IMR-90 (cell line): ENCODE results near the gene MIR17HG. TPM values are rescaled to one million over a fixed set of nuclear protein-coding genes. Genes with fewer than 3 reads are reported as not detected.

Source experiments
- ATAC-seq: fragments of 200-7000 bp; cut with Tn5 transposase; 2 replicates; pipeline ENCODE4 v1.9.1; 2020; ENCODE audit warnings: low read depth, mild to moderate bottlenecking, moderate library complexity
- BruUV-seq: library from RNA; stranded (reverse); fragments of 400-500 nt; replicated peaks from 2 replicates; lab custom pipeline; 2021; lab: Mats Ljungman, UMichigan
- CTCF ChIA-PET: fragments of 300-600 bp; formaldehyde crosslinking; extraction: SDS; loops from one replicate; lab custom pipeline; 2021; ENCODE audit warnings: antibody characterized with exemption; lab: Yijun Ruan, JAX
- POLR2A ChIA-PET: fragments of 300-600 bp; sonication (Branson Sonifier 250); formaldehyde crosslinking; loops from one replicate; lab custom pipeline; 2022; ENCODE audit warnings: antibody characterized with exemption; ENCODE audit not compliant: unreplicated experiment; lab: Charles Lee
- DNase-seq: peaks from one replicate; pipeline ENCODE4 v3.0.0; 2013
- H2AFZ ChIP-seq: replicated peaks from 2 replicates; pipeline ENCODE3; 2013; ENCODE audit warnings: low read length, mild to moderate bottlenecking; ENCODE audit not compliant: poor library complexity
- H2AK5ac ChIP-seq: 2 replicates; pipeline ENCODE4 v1.6.1; 2013; ENCODE audit warnings: low read depth, low read length, inconsistent platforms
- H2AK9ac ChIP-seq: replicated peaks from 2 replicates; pipeline ENCODE3; 2013; ENCODE audit warnings: mild to moderate bottlenecking, low read depth, low read length, moderate library complexity; ENCODE audit not compliant: poor library complexity
- H2BK120ac ChIP-seq: 2 replicates; pipeline ENCODE4 v1.6.1; 2013; ENCODE audit warnings: low read depth, low read length, inconsistent platforms
- H2BK15ac ChIP-seq: 3 replicates; pipeline ENCODE4 v1.6.1; 2013; ENCODE audit warnings: low read depth, low read length, inconsistent platforms
- H2BK20ac ChIP-seq: 2 replicates; pipeline ENCODE4 v1.6.1; 2013; ENCODE audit warnings: low read depth, mild to moderate bottlenecking, inconsistent platforms, low read length, moderate library complexity
- H2BK5ac ChIP-seq: 2 replicates; pipeline ENCODE4 v1.6.1; 2013; ENCODE audit warnings: mild to moderate bottlenecking, low read depth, low read length, inconsistent platforms; ENCODE audit not compliant: poor library complexity, severe bottlenecking
- H3K14ac ChIP-seq: replicated peaks from 2 replicates; pipeline ENCODE4 v1.6.1; 2013; ENCODE audit warnings: low read depth, low read length, inconsistent platforms
- H3K18ac ChIP-seq: 2 replicates; pipeline ENCODE4 v1.6.1; 2013; ENCODE audit warnings: low read depth, low read length, control low read depth
- H3K23ac ChIP-seq: 2 replicates; pipeline ENCODE4 v1.6.1; 2013; ENCODE audit warnings: low read depth, low read length, inconsistent platforms
- H3K27ac ChIP-seq: 2 replicates; pipeline ENCODE4 v1.5.1; 2013; ENCODE audit warnings: mild to moderate bottlenecking, control low read depth, low read length; ENCODE audit not compliant: insufficient read depth
- H3K27me3 ChIP-seq: 2 replicates; pipeline ENCODE4 v1.6.1; 2013; ENCODE audit warnings: low read length; ENCODE audit not compliant: control insufficient read depth, insufficient read depth
- H3K36me3 ChIP-seq: 2 replicates; pipeline ENCODE4 v1.6.1; 2013; ENCODE audit warnings: low read length, mixed read lengths; ENCODE audit not compliant: control insufficient read depth, insufficient read depth
- H3K4ac ChIP-seq: 2 replicates; pipeline ENCODE4 v1.6.1; 2013; ENCODE audit warnings: low read depth, low read length, inconsistent platforms
- H3K4me1 ChIP-seq: 2 replicates; pipeline ENCODE4 v1.6.1; 2013; ENCODE audit warnings: low read length, mixed read lengths; ENCODE audit not compliant: control insufficient read depth, insufficient read depth
- H3K4me2 ChIP-seq: 2 replicates; pipeline ENCODE4 v1.6.1; 2013; ENCODE audit warnings: low read depth, mild to moderate bottlenecking, control low read depth, low read length, moderate library complexity
- H3K4me3 ChIP-seq: 2 replicates; pipeline ENCODE4 v1.5.1; 2013; ENCODE audit warnings: low read depth, mild to moderate bottlenecking, control low read depth, low read length, moderate library complexity; ENCODE audit not compliant: insufficient read depth
- H3K56ac ChIP-seq: 2 replicates; pipeline ENCODE4 v1.6.1; 2013; ENCODE audit warnings: low read length, inconsistent platforms; ENCODE audit not compliant: insufficient read depth; ENCODE audit errors: extremely low read depth
- H3K79me1 ChIP-seq, 2 experiments: 2 replicates each; pipeline ENCODE4 v1.6.1; 2013; ENCODE audit warnings: low read length in 2 of 2, inconsistent platforms in 1 of 2, low read depth in 1 of 2
- H3K9ac ChIP-seq: 2 replicates; pipeline ENCODE4 v1.6.1; 2013; ENCODE audit warnings: low read depth, low read length, control low read depth
- H3K9me1 ChIP-seq: 2 replicates; pipeline ENCODE4 v1.6.1; 2013; ENCODE audit warnings: low read length, inconsistent platforms; ENCODE audit not compliant: insufficient read depth
- H3K9me3 ChIP-seq: 2 replicates; pipeline ENCODE4 v1.6.1; 2013; ENCODE audit warnings: low read length; ENCODE audit not compliant: control insufficient read depth, insufficient read depth
- H4K20me1 ChIP-seq: 2 replicates; pipeline ENCODE4 v1.6.1; 2013; ENCODE audit warnings: low read length, inconsistent platforms; ENCODE audit not compliant: insufficient read depth
- H4K5ac ChIP-seq: 2 replicates; pipeline ENCODE4 v1.6.1; 2013; ENCODE audit warnings: mild to moderate bottlenecking, low read depth, low read length, control low read depth
- H4K8ac ChIP-seq, 2 experiments: 2 replicates each; pipeline ENCODE4 v1.6.1; 2013; ENCODE audit warnings: low read depth in 2 of 2, low read length in 2 of 2, control low read depth in 1 of 2, inconsistent platforms in 1 of 2
- H4K91ac ChIP-seq: 2 replicates; pipeline ENCODE4 v1.6.1; 2013; ENCODE audit warnings: low read depth, low read length, inconsistent platforms; ENCODE audit not compliant: insufficient read depth
- BHLHE40 ChIP-seq: fragments of 150-350 bp; IDR thresholded peaks from 2 replicates; pipeline ENCODE4 v1.6.1; 2016; ENCODE audit warnings: mild to moderate bottlenecking, low read depth, low read length
- CEBPB ChIP-seq: IDR thresholded peaks from 2 replicates; pipeline ENCODE4 v1.6.1; 2012; ENCODE audit warnings: low read depth, low read length, improper control_type of control experiment
- CHD1 ChIP-seq: IDR thresholded peaks from 2 replicates; pipeline ENCODE4 v1.6.1; 2012; ENCODE audit warnings: low read depth, low read length, improper control_type of control experiment
- CTCF ChIP-seq: conservative IDR thresholded peaks from 2 replicates; pipeline ENCODE4 v1.5.1; 2012; ENCODE audit warnings: mild to moderate bottlenecking, low read depth, low read length, improper control_type of control experiment
- FOS ChIP-seq: fragments of 150-350 bp; IDR thresholded peaks from 2 replicates; pipeline ENCODE4 v1.6.1; 2016; ENCODE audit warnings: low read depth, low read length
- MAFK ChIP-seq: IDR thresholded peaks from 2 replicates; pipeline ENCODE4 v1.6.1; 2012; ENCODE audit warnings: low read depth, low read length, improper control_type of control experiment
- MAZ ChIP-seq: IDR thresholded peaks from 2 replicates; pipeline ENCODE4 v1.6.1; 2012; ENCODE audit warnings: low read depth, mild to moderate bottlenecking, low read length, improper control_type of control experiment, moderate library complexity, borderline replicate concordance
- MXI1 ChIP-seq: IDR thresholded peaks from 2 replicates; pipeline ENCODE4 v1.6.1; 2012; ENCODE audit warnings: low read depth, mild to moderate bottlenecking, low read length, moderate library complexity, borderline replicate concordance
- NFE2L2 ChIP-seq: fragments of 150-350 bp; IDR thresholded peaks from 2 replicates; pipeline ENCODE4 v1.6.1; 2016; ENCODE audit warnings: low read depth, mild to moderate bottlenecking, low read length
- POLR2A ChIP-seq: IDR thresholded peaks from 2 replicates; pipeline ENCODE4 v1.6.1; 2012; ENCODE audit warnings: mild to moderate bottlenecking, low read depth, low read length
- RAD21 ChIP-seq: IDR thresholded peaks from 2 replicates; pipeline ENCODE4 v1.6.1; 2012; ENCODE audit warnings: low read length, improper control_type of control experiment
- RCOR1 ChIP-seq: IDR thresholded peaks from 2 replicates; pipeline ENCODE4 v1.6.1; 2012; ENCODE audit warnings: mild to moderate bottlenecking, low read length, improper control_type of control experiment; ENCODE audit not compliant: insufficient replicate concordance
- RFX5 ChIP-seq: IDR thresholded peaks from 2 replicates; pipeline ENCODE4 v1.8.0; 2012; ENCODE audit warnings: low read depth, mild to moderate bottlenecking, low read length, moderate library complexity
- SMC3 ChIP-seq: fragments of 150-350 bp; IDR thresholded peaks from 2 replicates; pipeline ENCODE4 v1.6.1; 2016; ENCODE audit warnings: low read depth, mild to moderate bottlenecking, antibody characterized with exemption, low read length, moderate library complexity
- USF2 ChIP-seq: fragments of 150-350 bp; IDR thresholded peaks from 2 replicates; pipeline ENCODE4 v1.6.1; 2017; ENCODE audit warnings: mild to moderate bottlenecking, antibody characterized with exemption, low read length, low read depth
- WGBS, 2 experiments: methylation state at CpG; one replicate each; pipeline versions ENCODE4 v1.1.5 to v1.1.7; 2013; ENCODE audit warnings: missing lambda C conversion rate in 2 of 2; ENCODE audit not compliant: insufficient read length in 1 of 2; ENCODE audit errors: extremely low coverage in 2 of 2; 5-methylcytosine and 5-hydroxymethylcytosine counted together
- dilution Hi-C: fragments of 300-500 bp; cut with HindIII; formaldehyde crosslinking; loops from one replicate; pipeline ENCODE4 v1.14.3; 2018; ENCODE audit warnings: low sequenced_read_pairs; ENCODE audit not compliant: unreplicated experiment
- in situ Hi-C: fragments of 300-500 bp; cut with MboI; formaldehyde crosslinking; loops from 3 replicates; pipeline ENCODE4 v1.14.3; 2019; ENCODE audit warnings: low sequenced_read_pairs, inconsistent platforms, mixed read lengths
- intact Hi-C: fragments of 100-400 bp; cut with micrococcal nuclease; formaldehyde crosslinking; loops from 2 replicates; pipeline ENCODE4 v1.10.0; 2022
- polyA plus RNA-seq, 3 experiments: library from polyadenylated mRNA; depleted of rRNA; stranded (reverse); fragments of >200 nt; gene quantifications; 2 replicates each; pipeline ENCODE4 v1.2.3, GENCODE V29; 2012; ENCODE audit warnings: low replicate concordance in 1 of 3
- total RNA-seq: library from RNA; depleted of rRNA; stranded (reverse); fragments of >200 nt; gene quantifications from 2 replicates; pipeline ENCODE4 v1.2.3, GENCODE V29; 2012

The MIR17HG gene
- total and polyA plus RNA-seq, 2 of the 4 experiments (the other 2 are of a cell fraction), result 0.77 to 3.0 TPM

GRCh38 chr13:91331047-91331915, 16.2 kb upstream of the MIR17HG start (continued):
- TF ChIP-seq NFE2L2, result no peak

GRCh38 chr13:91346062-91346461, 1.4 kb upstream of the MIR17HG start:
- DNase-seq (no peak), ATAC-seq (no peak)
- peaks cover 2% of the 10 kb centered on the region for H3K4me1 ChIP-seq
- peaks cover 6 to 15% of the 10 kb centered on the region in 2 experiments for H3K79me1 ChIP-seq
- H3K56ac ChIP-seq, result no peak overlapping the region
- H3K9me3 ChIP-seq, result no peaks in the 10 kb centered on the region
- no peak overlapping the region for H3K18ac ChIP-seq
- no peak overlapping the region for H4K5ac ChIP-seq
- no CpG with 5 or more reads among the region's 4 CpGs for WGBS, 2 experiments
- no peak overlapping the region for H3K14ac ChIP-seq
- H2BK120ac ChIP-seq, result no peak overlapping the region
- no peak overlapping the region for H3K4me2 ChIP-seq
- H3K4ac ChIP-seq, result no peak overlapping the region
- H2BK15ac ChIP-seq, result no peak overlapping the region
- peaks cover 8% of the 10 kb centered on the region; the same call in 1 of the 2 replicates for H3K27me3 ChIP-seq
- no peak overlapping the region for H3K4me3 ChIP-seq
- no peak overlapping the region for H4K8ac ChIP-seq
- H2AK9ac ChIP-seq, result no peak overlapping the region
- BruUV-seq, result no TSS peak
- dilution Hi-C loops, result no loop called here
- peaks cover 4% of the 10 kb centered on the region for H3K36me3 ChIP-seq
- no peak overlapping the region for H4K91ac ChIP-seq
- H2BK5ac ChIP-seq, result no peak overlapping the region
- H3K23ac ChIP-seq, result no peak overlapping the region
- H3K27ac ChIP-seq, result no peak overlapping the region
- no peak overlapping the region for H3K9ac ChIP-seq
- in situ Hi-C loops, result no loop called here
- no peak overlapping the region for H2AFZ ChIP-seq
- CTCF ChIA-PET, result no interaction called here
- H4K20me1 ChIP-seq, result peaks cover 10% of the 10 kb centered on the region
- intact Hi-C loops, result no loop called here
- POLR2A ChIA-PET, result no interaction called here
- H2AK5ac ChIP-seq, result no peak overlapping the region
- H2BK20ac ChIP-seq, result no peak overlapping the region
- no peaks in the 10 kb centered on the region for H3K9me1 ChIP-seq
- TF ChIP-seq CHD1, result no peak
- no peak for TF ChIP-seq BHLHE40
- no peak for TF ChIP-seq USF2
- TF ChIP-seq CEBPB, result no peak
- no peak for TF ChIP-seq MAFK
- no peak for TF ChIP-seq MXI1
- no peak for TF ChIP-seq RFX5
- no peak for TF ChIP-seq POLR2A
- TF ChIP-seq RAD21, result no peak
- no peak for TF ChIP-seq SMC3
- TF ChIP-seq FOS, result no peak
- TF ChIP-seq MAZ, result no peak
- TF ChIP-seq RCOR1, result no peak
- TF ChIP-seq CTCF, result no peak
